Measurements from ENCODE around the gene ATXN7L1. TPM values are rescaled to one million over a fixed set of nuclear protein-coding genes. Genes with fewer than 3 reads are reported as not detected.
"Not testable (repeated sequence)": the region's sequence is repeated elsewhere in the genome, so short reads cannot be mapped to it uniquely, and the experiment has no call there.

The ATXN7L1 gene
- total RNA-seq, 1 donor from 2014 or later, result 4.6 TPM

GRCh38 chr7:105805447-105806019 lies 70.9 kb downstream of the ATXN7L1 start:
- peak in 1 of 2 donors; percentile 70 for DNase-seq (ENCODE audit: low read depth in 2 of 2)

- DNase-seq (ENCODE audit: low read depth in 2 of 2), result no peak
These were observed 73.0 kb downstream of the ATXN7L1 start for GRCh38 chr7:105803429-105803736.

- peak in 1 of 2 donors; percentile 13 for DNase-seq (ENCODE audit: low read depth in 2 of 2)
These were observed 73.6 kb downstream of the ATXN7L1 start for GRCh38 chr7:105802604-105803428.

- DNase-seq (ENCODE audit: low read depth in 2 of 2), result no peak
These were observed 75.4 kb downstream of the ATXN7L1 start for GRCh38 chr7:105800849-105801534.

GRCh38 chr7:105800442-105800841 lies 76.0 kb downstream of the ATXN7L1 start:
- DNase-seq (ENCODE audit: low read depth in 2 of 2), result peak in 1 of 2 donors; percentile 58

- no peak for DNase-seq (ENCODE audit: low read depth in 2 of 2)
These were observed 76.7 kb downstream of the ATXN7L1 start for GRCh38 chr7:105799677-105800076.

- DNase-seq (ENCODE audit: low read depth in 2 of 2), result no peak
These were observed 77.4 kb downstream of the ATXN7L1 start for GRCh38 chr7:105799006-105799405.

GRCh38 chr7:105797652-105798051 lies 78.7 kb downstream of the ATXN7L1 start:
- peak in 1 of 2 donors; percentile 37 for DNase-seq (ENCODE audit: low read depth in 2 of 2)

- peak in 1 of 2 donors; percentile 26 for DNase-seq (ENCODE audit: low read depth in 2 of 2)
These were observed 80.0 kb downstream of the ATXN7L1 start for GRCh38 chr7:105796365-105796764.

GRCh38 chr7:105794741-105795729 lies 81.4 kb downstream of the ATXN7L1 start:
- peak in 1 of 2 donors; percentile 18 for DNase-seq (ENCODE audit: low read depth in 2 of 2)

- DNase-seq (ENCODE audit: low read depth in 2 of 2), result no peak
These were observed 83.7 kb downstream of the ATXN7L1 start for GRCh38 chr7:105792488-105793370.

GRCh38 chr7:105791926-105792325 lies 84.5 kb downstream of the ATXN7L1 start:
- no peak for DNase-seq (ENCODE audit: low read depth in 2 of 2)

- no peak for DNase-seq (ENCODE audit: low read depth in 2 of 2)
These were observed 85.4 kb downstream of the ATXN7L1 start for GRCh38 chr7:105790996-105791395.

- DNase-seq (ENCODE audit: low read depth in 2 of 2), result not testable (repeated sequence)
These were observed 85.9 kb downstream of the ATXN7L1 start for GRCh38 chr7:105790452-105790851.

- DNase-seq (ENCODE audit: low read depth in 2 of 2), result no peak
These were observed 87.5 kb downstream of the ATXN7L1 start for GRCh38 chr7:105788816-105789349.

GRCh38 chr7:105788356-105788755 lies 88.0 kb downstream of the ATXN7L1 start:
- no peak for DNase-seq (ENCODE audit: low read depth in 2 of 2)

- DNase-seq (ENCODE audit: low read depth in 2 of 2), result no peak
These were observed 88.6 kb downstream of the ATXN7L1 start for GRCh38 chr7:105787793-105788192.

GRCh38 chr7:105786520-105787470 lies 89.6 kb downstream of the ATXN7L1 start:
- DNase-seq (ENCODE audit: low read depth in 2 of 2), result no peak
